ENCODE data around the gene ABCC4.

GRCh38 chr13:95123726-95124125 lies 177.5 kb downstream of the ABCC4 start:
- TF ChIP-seq CTCF (conservative IDR thresholded peaks at IDR 0.05; ENCODE audit: low read depth, low read length) (no peak), EZH2phosphoT487 (IDR thresholded peaks at IDR 0.05; ENCODE audit: borderline replicate concordance, low read length) (no peak)

Measured in PC-3 (cell line).